Lower leg skin (tissue), 4 donors: ENCODE measurements around the gene SHISA5. TPM values are rescaled to one million over a fixed set of nuclear protein-coding genes. Genes with fewer than 3 reads are reported as not detected.

ENCODE experiments used
- DNase-seq, 2 donors: peaks; one replicate each; pipeline ENCODE4 v3.0.0-alpha.2; 2019; ENCODE audit warnings: low spot score in 2 of 2
- H3K4me3 ChIP-seq: fragments of 200-600 bp; sonication (generic); 2 replicates; pipeline ENCODE4 v1.5.1; 2017; ENCODE audit warnings: mild to moderate bottlenecking, low read depth; ENCODE audit not compliant: poor library complexity, severe bottlenecking
- CTCF ChIP-seq, 3 donors: fragments of 450-650 bp; IDR thresholded peaks; one replicate each; pipeline ENCODE4 v1.5.1; 2016; ENCODE audit warnings: antibody characterized with exemption in 3 of 3, mild to moderate bottlenecking in 3 of 3, moderate library complexity in 2 of 3
- POLR2A ChIP-seq, 2 donors: fragments of 450-650 bp; IDR thresholded peaks; one replicate each; pipeline ENCODE4 v1.6.1; 2016 to 2017; ENCODE audit warnings: antibody characterized with exemption in 2 of 2, mild to moderate bottlenecking in 1 of 2, moderate library complexity in 1 of 2
- WGBS, 2 donors: methylation state at CpG; one replicate each; pipeline ENCODE4 v1.1.5; 2018; 5-methylcytosine and 5-hydroxymethylcytosine counted together
- intact Hi-C: fragments of 100-400 bp; cut with DNase I; formaldehyde crosslinking; loops from one replicate; pipeline ENCODE4 v1.15.0; 2023; ENCODE audit warnings: low total_unique reads
- total RNA-seq, 4 donors: library from RNA; depleted of rRNA; stranded (reverse); fragments of >200 nt; gene quantifications; one replicate each; pipeline ENCODE4 v1.1.0, GENCODE V29; 2016

Gene SHISA5
- total RNA-seq, 4 donors from 2014 or later = 64.3 to 93.6 (median 71.0) TPM

GRCh38 chr3:48445277-48445882 lies 58.6 kb downstream of the SHISA5 start:
- intact Hi-C loops = loop anchor here (10.0 kb wide), 1 partner anchor 109 kb away; the partner anchor contains the start of gene PFKFB4
- DNase-seq = no peak
- H3K4me3 ChIP-seq = no peak overlapping the region
- TF ChIP-seq CTCF (IDR thresholded peaks at IDR 0.05) (no peak), POLR2A (IDR thresholded peaks at IDR 0.05) (no peak)
- 64 to 66% methylated on average over 6 of the region's 6 CpGs for WGBS, 2 donors

GRCh38 chr3:48441940-48442339 lies 62.0 kb downstream of the SHISA5 start:
- TF ChIP-seq CTCF (IDR thresholded peaks at IDR 0.05) = no peak
- no peak for TF ChIP-seq POLR2A (IDR thresholded peaks at IDR 0.05)

GRCh38 chr3:48440590-48440958 lies 63.4 kb downstream of the SHISA5 start:
- H3K4me3 ChIP-seq = peak overlapping the region; percentile 60
- TF ChIP-seq POLR2A (IDR thresholded peaks at IDR 0.05) = no peak
- TF ChIP-seq CTCF (IDR thresholded peaks at IDR 0.05) = no peak
- 1% methylated on average over 21 of the region's 21 CpGs for WGBS, 2 donors
- no peak for DNase-seq
- intact Hi-C loops = loop anchor here (10.0 kb wide), 1 partner anchor 114 kb away; the partner anchor contains the start of gene PFKFB4

More at GRCh38 chr3:48441940-48442339, 62.0 kb downstream of the SHISA5 start:
- H3K4me3 ChIP-seq = no peak overlapping the region
- intact Hi-C loops = loop anchor here (10.0 kb wide), 1 partner anchor 113 kb away; the partner anchor contains the start of gene PFKFB4
- 76 to 79% methylated on average over 6 of the region's 6 CpGs for WGBS, 2 donors
- no peak for DNase-seq

GRCh38 chr3:48439820-48440589 lies 64.0 kb downstream of the SHISA5 start, which contains the start of the genes CCDC51 and TMA7:
Gene CCDC51 (minus strand): TSS chr3:48440119. CDS start chr3:48435128, 4,991 bp downstream.
Gene TMA7 (plus strand): TSS chr3:48440257. CDS start chr3:48440297, 40 bp downstream.
- WGBS, 2 donors = 0% methylated on average over 49 to 52 of the region's 54 CpGs
- TF ChIP-seq POLR2A (IDR thresholded peaks at IDR 0.05) (peak in 1 of 2 donors; percentile 92), CTCF (IDR thresholded peaks at IDR 0.05) (no peak)
- peak within 1 kb of the TSS; percentile 60 for H3K4me3 ChIP-seq
- DNase-seq = peak; percentile 98 to 100
- intact Hi-C loops = loop anchor here (10.0 kb wide), 1 partner anchor 115 kb away; the partner anchor contains the start of gene PFKFB4

- DNase-seq = no peak
These were observed 66.2 kb downstream of the SHISA5 start for GRCh38 chr3:48437812-48438211.

More at GRCh38 chr3:48437812-48438211, 66.2 kb downstream of the SHISA5 start:
- TF ChIP-seq POLR2A (IDR thresholded peaks at IDR 0.05) (no peak), CTCF (IDR thresholded peaks at IDR 0.05) (no peak)
- WGBS, 2 donors = 84 to 86% methylated on average over 4 of the region's 4 CpGs
- intact Hi-C loops = loop anchor here (2.0 kb wide), 1 partner anchor 37 kb away; no protein-coding TSS in a partner anchor
- no peak overlapping the region for H3K4me3 ChIP-seq
